22Rv1 (cell line): ENCODE data around the gene CAMK2N1.

Source experiments
- ZFX ChIP-seq: fragments of 450-650 bp; IDR thresholded peaks from 2 replicates; pipeline ENCODE4 v1.6.1; 2017; ENCODE audit warnings: antibody characterized with exemption, borderline replicate concordance
- TF ChIP-seq, protein P1 (sequence below): fragments of 450-650 bp; IDR thresholded peaks from 2 replicates; pipeline ENCODE4 v1.5.1; 2017; ENCODE audit warnings: mild to moderate bottlenecking

DNA sequence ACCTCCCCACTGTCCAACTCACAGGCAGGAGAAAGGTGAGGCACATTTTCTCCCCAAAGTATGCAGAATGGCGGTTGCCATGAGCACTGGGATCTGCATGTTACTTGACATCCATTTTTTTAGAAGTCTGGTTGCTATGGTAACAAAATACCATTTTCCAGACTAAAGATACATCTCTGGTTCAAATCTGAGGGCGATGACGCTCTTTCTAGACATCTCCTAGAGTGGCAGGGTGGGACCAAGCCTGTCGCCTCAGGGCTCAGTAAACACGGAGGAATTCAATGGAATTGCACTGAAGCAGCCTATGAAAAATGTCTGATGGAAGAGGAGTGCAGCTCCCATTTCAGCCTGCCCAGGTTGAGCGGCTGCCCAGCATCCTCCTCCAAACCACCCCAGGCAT, 44.9 kb upstream of the CAMK2N1 start:
- TF ChIP-seq, protein P1, sequence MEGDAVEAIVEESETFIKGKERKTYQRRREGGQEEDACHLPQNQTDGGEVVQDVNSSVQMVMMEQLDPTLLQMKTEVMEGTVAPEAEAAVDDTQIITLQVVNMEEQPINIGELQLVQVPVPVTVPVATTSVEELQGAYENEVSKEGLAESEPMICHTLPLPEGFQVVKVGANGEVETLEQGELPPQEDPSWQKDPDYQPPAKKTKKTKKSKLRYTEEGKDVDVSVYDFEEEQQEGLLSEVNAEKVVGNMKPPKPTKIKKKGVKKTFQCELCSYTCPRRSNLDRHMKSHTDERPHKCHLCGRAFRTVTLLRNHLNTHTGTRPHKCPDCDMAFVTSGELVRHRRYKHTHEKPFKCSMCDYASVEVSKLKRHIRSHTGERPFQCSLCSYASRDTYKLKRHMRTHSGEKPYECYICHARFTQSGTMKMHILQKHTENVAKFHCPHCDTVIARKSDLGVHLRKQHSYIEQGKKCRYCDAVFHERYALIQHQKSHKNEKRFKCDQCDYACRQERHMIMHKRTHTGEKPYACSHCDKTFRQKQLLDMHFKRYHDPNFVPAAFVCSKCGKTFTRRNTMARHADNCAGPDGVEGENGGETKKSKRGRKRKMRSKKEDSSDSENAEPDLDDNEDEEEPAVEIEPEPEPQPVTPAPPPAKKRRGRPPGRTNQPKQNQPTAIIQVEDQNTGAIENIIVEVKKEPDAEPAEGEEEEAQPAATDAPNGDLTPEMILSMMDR: no peak
- TF ChIP-seq ZFX: no peak
